NCI-H345 (cell line): ENCODE results near the gene GNGT1.

Experiments
- DNase-seq: peaks from one replicate; lab custom pipeline; 2025; lab: John Stamatoyannopoulos, UW

The GNGT1 gene

DNA sequence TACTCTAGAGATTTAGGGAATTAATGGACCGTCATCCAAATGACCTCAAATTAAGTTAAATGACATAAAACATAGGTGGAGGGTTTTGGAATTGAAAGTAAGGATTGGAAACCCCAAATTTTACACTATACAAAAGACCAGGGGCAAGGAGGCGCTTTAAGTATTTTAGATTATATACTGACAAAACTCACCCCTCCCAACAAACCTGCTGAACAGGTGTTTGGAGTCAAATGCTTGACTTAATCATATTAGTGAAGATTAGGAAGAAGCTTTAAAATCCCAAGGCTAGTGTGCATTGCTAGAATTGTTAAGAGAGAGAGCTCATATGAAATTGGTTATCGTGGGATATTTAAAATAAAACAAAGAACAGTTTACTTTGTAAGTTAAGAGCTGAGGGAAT lies at the start of gene GNGT1:
Gene GNGT1 (plus strand): TSS at position 301 of the 400 bp plus-strand sequence. CDS start 180 bp downstream, outside the sequence.
- DNase-seq = no peak

DNA sequence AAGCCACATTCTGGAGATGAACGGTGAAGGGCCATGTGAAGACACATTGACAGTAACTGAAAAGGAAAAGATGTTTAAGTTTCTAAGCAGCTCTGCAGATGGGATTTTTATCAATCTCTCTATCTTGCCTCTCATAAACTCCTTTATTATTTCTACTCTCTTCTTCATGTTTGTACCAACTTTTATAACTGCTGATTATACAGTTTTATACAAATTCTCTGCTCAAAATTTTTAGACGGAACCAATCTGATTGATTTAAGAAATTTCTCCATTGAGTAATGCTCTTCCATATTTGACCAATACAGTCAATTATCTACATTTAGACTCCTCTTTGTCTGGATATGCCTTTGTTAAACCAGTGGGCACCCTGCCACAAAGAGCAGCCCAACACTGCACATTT lies 47.5 kb upstream of the GNGT1 start:
- no peak for DNase-seq

DNA sequence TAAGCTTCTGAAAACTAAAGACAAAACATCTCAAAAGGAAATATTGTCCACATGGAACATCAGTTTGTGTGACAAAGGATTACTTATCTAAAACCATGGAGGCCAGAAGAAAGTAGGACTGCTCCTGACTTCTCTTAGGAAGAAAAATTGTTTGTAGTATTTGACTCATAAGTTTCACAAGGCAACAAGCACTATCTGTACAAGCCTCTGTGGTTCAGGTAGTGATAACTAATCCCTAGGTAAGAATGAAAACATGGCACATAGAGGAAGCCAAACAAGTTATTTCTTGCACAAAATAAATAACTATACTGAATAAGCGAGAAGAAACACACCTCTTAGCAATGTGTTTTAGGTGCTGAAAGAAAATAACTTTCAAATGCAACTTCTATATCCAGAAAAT lies 46.1 kb upstream of the GNGT1 start:
- DNase-seq = no peak

DNA sequence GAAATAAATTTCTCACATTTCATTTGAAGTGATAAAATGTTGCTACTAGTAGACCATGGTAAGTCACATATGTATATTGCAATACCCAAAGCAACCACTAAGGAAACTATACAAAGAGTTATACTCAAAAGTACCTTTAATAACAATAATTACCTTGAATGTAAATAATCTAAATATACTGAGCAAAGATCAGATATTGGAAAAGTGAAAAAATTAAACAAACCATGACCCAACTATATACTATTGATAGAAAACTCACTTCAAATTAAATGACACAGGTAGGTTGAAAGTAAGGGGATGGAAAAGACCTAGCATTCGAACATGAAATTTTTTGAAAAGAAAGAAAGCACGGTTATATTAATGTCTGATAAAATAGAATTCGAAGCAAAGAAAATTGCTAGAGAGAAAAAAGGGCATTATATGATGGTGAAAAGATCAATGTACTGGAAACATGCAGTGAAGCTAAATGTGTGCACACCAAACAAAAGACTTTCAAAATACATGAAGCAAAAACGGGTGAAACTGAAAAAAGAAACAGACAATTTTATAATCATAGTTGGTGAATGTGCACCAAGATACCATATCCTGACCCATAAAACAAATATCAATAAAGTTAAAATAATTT lies 44.9 kb upstream of the GNGT1 start:
- DNase-seq = no peak

GRCh38 chr7:93862651-93863050 lies 43.7 kb upstream of the GNGT1 start:
- DNase-seq = no peak

- DNase-seq = no peak
Measured at GRCh38 chr7:93866886-93867285, 39.5 kb upstream of the GNGT1 start.

DNA sequence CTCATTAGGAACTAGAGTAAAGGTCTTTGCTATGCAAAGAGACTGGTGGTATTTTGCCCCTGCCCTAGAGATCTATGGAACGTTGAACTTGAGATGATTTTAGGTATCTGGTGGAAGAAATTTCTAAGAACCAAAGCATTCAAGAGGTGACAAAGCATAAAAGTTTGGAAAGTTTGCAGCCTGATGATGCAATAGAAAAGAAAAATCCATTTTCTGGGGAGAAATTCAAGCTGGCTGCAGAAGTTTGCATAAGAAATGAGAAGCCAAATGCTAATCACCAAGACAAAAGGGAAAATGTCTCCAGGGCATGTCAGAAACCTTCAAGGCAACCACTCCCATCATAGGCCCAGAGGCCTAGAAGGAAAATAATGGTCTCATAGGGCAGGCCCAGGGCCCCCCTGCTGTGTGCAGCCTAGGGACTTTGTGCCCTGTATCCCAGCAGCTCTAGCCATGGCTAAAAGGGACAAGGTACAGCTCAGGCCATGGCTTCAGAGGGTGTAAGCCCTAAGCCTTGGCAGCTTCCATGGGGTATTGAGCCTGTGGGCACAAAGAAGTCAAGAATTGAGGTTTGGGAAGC lies 32.3 kb upstream of the GNGT1 start:
- DNase-seq = no peak

DNA sequence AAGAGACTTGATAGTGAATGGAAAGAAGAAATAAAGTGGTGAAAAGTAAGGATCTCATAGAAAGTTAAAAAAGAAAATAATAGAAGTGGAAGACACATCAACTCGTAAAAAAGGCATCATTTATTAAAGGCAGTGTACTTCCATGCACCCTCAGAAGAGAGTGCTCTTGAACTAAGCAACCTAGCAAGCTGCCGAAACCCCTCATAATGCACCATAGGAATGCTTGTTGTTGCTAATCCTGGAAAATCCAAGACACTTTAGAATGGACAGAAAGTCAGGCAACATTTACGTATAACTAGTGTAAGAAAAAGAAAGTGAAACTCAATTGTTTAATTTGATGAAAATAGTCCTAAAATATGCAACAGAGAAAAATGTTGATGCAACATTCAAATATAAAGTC lies 28.6 kb upstream of the GNGT1 start:
- DNase-seq = no peak

GRCh38 chr7:93879356-93879755 lies 27.0 kb upstream of the GNGT1 start:
- DNase-seq = no peak

DNA sequence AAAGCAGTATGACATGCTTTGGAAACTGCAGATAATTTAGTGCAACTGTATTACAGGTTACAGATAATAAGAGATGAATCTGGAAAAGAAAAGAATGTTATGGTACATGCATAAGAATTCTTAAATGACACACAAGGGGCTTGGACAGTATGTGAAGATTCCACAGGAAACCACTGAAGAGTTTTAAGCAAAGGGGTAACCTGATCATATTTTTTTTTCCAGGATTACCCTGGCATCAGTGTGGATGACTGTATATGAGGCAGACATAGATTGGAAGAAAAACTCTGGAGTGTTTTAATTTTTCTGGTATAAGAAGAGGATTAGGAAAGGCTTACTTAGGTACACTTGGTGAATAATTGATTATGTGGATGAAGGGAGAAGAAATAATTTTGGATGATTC lies 23.9 kb upstream of the GNGT1 start:
- DNase-seq = no peak

DNA sequence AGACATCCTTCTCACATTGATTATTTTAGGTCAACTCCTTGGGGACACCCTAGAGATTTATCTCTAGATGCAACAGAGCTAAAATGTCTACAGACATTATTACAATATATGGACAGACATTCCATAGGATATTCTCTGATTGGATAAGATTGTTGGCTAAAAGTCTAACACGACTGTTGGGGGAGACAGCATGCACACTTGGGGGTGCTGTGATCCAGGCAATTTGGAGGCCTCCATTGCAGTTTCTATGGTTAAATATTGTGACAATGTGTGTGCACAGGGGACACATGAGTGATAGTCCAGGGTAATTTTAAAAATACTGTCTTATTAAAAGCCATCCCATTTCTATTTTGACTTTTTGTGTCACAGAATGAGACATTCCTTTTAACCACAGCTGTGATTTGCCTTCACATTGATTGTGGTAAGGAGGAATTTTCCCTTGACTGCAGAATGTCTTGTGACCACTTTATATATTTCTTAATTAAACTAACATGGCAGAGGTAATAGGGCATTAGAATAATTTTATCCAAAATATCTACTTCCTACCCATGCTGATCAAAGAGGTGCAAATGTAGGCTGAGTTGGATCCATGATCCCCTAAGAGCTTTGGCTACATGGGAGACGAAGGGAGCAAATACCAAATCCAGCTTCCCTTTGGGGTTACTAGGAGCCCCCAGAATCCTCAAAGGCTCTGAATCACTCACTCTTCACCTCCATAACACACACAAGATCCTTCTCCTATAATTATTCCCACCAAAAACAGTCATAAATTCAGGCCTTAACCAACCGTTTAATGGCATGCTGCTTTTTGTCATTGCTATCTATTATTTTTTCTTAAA lies 23.1 kb upstream of the GNGT1 start:
- DNase-seq = no peak

DNA sequence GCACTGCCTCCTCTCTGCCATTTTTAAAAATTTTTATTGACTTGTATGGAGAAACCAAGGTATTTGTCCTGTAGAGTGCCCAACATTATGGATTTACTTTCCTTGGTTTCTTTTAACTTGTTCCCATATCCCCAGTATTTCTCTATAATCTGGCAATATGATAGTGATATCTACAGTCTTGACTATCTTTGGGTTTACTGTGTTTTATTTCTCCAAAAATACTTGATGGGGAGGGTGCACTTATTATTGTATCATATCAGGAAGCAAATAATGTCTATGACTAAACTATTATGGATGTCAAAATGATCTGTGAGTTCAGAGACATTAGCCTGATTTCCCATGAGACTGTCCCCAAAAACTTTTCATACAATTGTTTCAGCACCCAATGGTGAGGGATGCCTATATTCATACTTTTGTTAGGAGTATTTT lies 22.4 kb upstream of the GNGT1 start:
- no peak for DNase-seq

- DNase-seq = no peak
Measured at GRCh38 chr7:93884541-93884940, 21.8 kb upstream of the GNGT1 start.

DNA sequence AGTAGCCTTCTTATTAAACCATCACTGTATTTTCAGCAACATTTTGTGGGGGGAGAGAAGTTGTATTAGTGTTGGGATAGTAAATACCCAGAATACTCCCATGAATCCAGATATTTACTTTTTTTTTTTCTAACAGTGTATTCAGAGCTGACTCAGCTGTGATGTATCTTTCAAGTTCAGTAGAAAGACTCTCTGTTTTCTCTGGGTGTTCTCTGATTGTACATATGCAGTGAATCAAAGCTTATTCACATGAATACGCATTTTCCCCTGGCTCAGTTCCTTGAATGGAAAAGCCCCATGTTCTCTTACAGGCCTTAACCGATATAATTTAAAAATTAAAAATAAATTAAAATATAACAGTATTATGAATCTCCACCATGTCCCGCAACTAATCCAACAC lies 17.1 kb upstream of the GNGT1 start:
- DNase-seq = no peak

GRCh38 chr7:93890041-93890463 lies 16.3 kb upstream of the GNGT1 start:
- no peak for DNase-seq

DNA sequence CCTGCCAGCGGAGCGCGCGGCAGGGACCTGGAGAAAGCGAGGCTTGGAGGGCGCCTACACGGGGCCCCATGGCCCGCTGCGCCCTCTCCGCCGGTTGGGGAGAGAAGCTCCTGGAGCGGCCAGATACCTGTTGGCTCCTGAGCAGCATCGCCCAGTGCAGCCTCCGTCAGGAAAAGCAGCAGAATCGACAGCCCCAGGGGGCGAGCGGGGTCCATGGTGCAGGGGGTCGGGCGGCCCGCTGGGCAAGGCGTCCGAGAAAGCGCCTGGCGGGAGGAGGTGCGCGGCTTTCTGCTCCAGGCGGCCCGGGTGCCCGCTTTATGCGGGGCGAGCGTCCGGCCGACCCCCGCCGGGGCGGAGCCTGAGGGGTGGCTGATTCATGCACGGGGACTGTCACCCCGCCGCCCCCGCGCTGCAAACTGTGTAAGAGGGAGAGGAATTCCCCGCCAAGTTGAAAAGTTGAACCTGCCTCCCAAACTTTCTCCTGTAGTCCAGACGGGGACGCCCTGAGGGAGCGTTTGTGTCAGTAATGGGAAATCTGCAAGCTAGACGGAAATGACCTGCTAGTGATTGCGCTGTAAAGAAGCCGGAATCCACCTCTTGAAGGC lies 15.8 kb upstream of the GNGT1 start, which contains the start of gene TFPI2:
Gene TFPI2 (minus strand): TSS at position 290 of the 605 bp plus-strand sequence. CDS start 75 bp downstream, at position 215.
- DNase-seq = no peak

- DNase-seq = no peak
Measured at GRCh38 chr7:93894426-93894825, 11.9 kb upstream of the GNGT1 start.

GRCh38 chr7:93894966-93895640 lies 11.3 kb upstream of the GNGT1 start:
- DNase-seq = no peak

GRCh38 chr7:93895859-93896600 lies 10.3 kb upstream of the GNGT1 start:
- DNase-seq = no peak

DNA sequence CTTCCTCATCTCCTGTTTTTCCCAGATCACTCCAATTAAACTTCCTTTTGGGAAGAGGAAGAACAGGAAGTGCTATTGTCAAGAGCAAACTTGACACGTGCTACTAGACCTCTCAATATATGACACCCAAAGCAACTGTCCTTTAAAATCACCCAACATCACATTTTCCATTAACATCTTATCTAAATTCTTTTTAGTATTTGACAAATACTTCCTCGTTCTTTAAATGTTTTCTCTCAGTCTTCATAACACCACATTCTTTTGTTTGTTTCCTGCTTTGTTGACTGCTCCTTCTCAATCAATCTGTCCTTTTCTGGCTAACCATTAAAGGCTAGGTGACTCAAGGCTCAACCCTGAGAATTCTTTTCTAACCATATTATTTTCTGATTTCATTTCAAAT lies 8.7 kb upstream of the GNGT1 start:
- no peak for DNase-seq

DNA sequence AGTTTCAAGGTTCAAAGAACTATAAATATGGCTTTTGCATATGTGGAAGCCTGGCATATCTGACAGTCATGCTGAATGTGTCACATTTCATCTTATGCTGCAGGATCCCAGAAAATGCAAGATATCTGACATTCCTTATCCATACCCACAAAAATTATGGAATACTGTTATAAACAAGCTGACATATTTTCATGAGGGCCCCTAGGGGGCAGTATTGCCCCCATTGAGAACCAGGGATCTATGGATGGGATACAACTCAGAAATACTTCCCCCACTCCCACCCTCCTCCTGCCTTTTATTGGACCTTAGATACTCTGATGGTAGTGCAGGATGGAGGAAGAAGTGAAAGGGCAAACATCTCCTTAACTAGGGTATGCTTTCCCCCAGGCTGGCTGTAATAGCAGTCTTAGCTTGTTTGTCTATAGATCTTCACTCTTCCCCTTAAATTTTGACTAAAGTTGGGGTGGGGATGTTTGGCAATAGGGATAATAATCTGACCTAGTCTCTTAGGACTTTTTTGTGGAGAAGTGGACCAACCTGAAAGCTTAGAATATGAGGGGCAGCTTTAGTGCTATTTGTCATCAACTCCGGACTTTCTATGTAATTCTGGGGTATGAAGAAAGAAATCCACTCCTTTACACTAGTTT lies 3.5 kb upstream of the GNGT1 start:
- DNase-seq = no peak
